Diencephalon (tissue), 1 donor: ENCODE measurements around the gene DHRSX. TPM values are rescaled to one million over a fixed set of nuclear protein-coding genes. Genes with fewer than 3 reads are reported as not detected.

Experiments
- total RNA-seq: library from RNA; depleted of rRNA; stranded (reverse); fragments of >200 nt; gene quantifications from one replicate; pipeline ENCODE4 v1.2.3, GENCODE V29; 2014

Gene DHRSX
- 25.8 TPM for total RNA-seq

DNA sequence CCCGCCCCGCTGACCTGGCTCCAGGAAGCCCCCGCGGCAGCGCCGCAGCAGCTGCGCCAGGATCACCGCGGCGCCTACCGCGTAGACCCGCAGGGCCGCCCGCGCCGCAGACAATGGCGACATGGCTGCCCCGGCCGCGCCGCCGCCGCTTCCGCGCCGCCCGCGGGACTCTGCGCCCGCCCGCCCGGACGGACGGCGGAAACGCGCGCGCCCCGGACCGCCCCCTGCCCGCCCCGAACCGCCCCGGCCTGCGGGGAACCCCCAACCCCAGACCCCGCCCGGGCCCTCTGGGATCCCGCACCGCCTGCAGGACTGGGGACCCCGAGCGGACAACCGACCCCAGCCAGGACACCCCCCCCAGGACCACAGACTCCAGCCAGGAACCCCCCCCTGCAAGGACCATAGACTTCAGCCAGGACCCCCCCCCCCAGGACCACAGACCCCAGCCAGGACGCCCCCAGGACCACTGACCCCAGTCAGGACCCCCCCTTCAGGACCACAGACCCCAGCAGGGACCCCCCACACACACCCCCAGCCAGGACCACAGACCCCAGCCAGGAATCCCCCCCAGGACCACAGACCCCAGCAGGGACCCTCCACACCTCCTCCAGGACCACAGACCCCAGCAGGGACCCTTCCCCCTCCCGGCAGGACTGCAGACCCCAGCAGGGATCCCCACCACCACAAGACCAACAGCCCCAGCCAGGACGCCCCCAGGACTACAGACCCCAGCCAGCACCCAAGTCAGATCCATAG lies at the start of gene DHRSX, which contains the start of gene ZBED1:
Gene DHRSX, minus strand, starts transcription at position 174 of the 756 bp plus-strand sequence. Its CDS starts 51 bp downstream, at position 123.
Gene ZBED1, minus strand, starts transcription at position 174 of the 756 bp plus-strand sequence. CDS start 10,257 bp downstream, outside the sequence.

Other genes starting within 250 kb of the DHRSX start
- gene ZBED1, start within 50 bp of the DHRSX start, total RNA-seq = 46.1 TPM
- 34.8 TPM for gene CD99, start 190.3 kb upstream of the DHRSX start, total RNA-seq